T-helper 1 cell treated with Interleukin-12 subunit alpha and Interleukin-12 subunit beta and Interleukin-4 antibody, amounts not matched to agents 30 ng/mL and 1 ng/mL, for 36 hours (primary cell): ENCODE data around the gene SBNO2. TPM values are rescaled to one million over a fixed set of nuclear protein-coding genes. Genes with fewer than 3 reads are reported as not detected.
"Not testable (repeated sequence)": the region's sequence is repeated elsewhere in the genome, so short reads cannot be mapped to it uniquely, and the experiment has no call there.

Source experiments
- intact Hi-C: fragments of 100-400 bp; cut with micrococcal nuclease; formaldehyde crosslinking; loops from one replicate; pipeline ENCODE4 v1.15.1; 2024
- total RNA-seq: library from RNA; stranded (reverse); gene quantifications from 2 replicates; pipeline ENCODE4 v1.2.3, GENCODE V29; 2022

The SBNO2 gene
- total RNA-seq, 1 donor from 2014 or later = 164 TPM

- intact Hi-C loops = no loop called here
These were observed 32.9 kb upstream of the SBNO2 start for GRCh38 chr19:1206864-1207450.

DNA sequence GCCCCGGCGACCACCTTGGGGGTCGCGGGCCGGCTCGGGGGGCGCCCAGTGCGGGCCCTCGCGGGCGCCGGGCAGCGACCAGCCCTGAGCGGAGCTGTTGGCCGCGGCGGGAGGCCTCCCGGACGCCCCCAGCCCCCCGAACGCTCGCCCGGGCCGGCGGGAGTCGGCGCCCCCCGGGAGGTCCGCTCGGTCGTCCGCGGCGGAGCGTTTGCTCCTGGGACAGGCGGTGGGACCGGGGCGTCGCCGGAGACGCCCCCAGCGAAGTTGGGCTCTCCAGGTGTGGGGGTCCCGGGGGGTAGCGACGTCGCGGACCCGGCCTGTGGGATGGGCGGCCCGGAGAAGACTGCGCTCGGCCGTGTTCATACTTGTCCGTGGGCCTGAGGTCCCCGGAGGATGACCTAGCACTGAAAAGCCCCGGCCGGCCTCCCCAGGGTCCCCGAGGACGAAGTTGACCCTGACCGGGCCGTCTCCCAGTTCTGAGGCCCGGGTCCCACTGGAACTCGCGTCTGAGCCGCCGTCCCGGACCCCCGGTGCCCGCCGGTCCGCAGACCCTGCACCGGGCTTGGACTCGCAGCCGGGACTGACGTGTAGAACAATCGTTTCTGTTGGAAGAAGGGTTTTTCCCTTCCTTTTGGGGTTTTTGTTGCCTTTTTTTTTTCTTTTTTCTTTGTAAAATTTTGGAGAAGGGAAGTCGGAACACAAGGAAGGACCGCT, 32.2 kb upstream of the SBNO2 start:
- intact Hi-C loops = no loop called here

DNA sequence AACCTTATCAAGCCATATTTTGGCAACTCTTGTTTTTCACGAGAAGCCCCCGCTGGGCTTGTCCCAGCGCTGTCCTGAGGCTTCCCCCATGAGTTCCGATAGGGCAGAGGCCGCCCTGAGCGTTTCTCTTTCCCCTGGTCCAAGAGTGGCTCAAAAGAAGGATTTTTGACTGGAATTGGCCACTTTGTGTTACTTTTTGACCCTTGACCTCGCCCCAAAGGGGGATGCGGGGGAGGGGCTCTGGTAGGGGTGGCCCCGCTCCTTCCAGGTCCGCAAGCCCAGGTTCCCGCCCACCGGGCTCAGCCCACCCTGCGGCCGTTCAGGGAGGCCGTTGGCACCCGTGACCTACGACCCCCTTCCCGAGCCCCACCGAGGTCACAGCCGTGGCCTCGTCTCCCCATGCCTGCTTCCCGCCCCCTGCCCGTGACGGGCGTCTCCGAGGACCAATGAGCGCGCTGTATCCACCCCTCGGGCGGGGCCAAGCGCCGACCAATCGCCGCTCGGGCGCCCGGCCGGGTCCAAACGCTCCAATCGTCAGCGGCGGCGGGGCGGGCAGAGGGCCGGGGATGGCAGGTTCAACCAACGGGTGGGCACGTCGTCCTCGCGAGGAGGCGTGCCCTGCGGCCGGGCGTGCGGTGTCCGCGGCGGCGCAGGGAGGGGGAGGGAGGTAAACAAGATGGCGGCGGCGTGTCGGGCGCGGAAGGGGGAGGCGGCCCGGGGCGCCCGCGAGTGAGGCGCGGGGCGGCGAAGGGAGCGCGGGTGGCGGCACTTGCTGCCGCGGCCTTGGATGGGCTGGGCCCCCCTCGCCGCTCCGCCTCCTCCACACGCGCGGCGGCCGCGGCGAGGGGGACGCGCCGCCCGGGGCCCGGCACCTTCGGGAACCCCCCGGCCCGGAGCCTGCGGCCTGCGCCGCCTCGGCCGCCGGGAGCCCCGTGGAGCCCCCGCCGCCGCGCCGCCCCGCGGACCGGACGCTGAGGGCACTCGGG, 31.3 kb upstream of the SBNO2 start, which contains the start of gene STK11:
TSS of gene STK11 (plus strand) at position 665 of the 986 bp plus-strand sequence. CDS start 1,136 bp downstream, outside the sequence.
- intact Hi-C loops = loop anchor here (1.0 kb wide), 3 partner anchors 9 to 184 kb away; partner anchors contain the start of genes RNU6-2 and TMEM259

DNA sequence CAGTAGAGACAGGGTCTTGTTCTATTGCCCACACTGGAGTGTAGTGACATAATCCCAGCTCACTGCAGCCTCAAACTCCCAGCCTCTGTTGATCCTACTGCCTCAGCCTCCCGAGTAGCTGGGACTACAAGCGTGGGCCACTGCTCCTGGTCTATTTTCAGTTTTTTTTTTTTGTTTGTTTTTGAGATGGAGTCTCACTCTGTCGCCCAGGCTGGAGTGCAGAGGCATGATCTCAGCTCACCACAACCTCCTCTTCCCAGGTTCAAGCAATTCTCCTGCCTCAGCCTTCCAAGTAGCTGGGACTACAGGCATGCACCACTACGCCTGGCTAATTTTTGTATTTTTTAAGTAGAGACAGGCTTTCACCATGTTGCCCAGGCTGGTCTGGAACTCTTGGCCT, 26.5 kb upstream of the SBNO2 start:
- intact Hi-C loops = not testable (repeated sequence)

DNA sequence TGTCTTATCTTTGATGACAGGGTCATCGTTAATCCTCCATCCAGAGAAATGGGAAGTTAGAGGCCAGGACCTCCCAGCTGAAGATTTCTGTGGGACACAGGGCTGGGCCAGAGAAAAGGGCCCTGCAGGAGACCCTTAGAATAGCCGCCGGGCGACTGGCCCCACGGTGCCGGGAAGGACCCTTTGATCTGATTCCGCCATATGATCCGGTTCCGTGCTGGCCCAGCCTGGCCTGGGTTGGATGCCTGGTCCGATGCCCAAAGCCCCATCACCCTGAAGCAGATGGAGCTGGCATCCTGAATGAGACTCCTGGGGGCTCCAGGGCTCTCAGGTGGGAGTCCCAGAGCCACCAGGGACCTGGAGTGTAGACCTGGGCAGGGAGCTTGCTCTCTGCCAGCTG, 25.5 kb upstream of the SBNO2 start:
- intact Hi-C loops = no loop called here

GRCh38 chr19:1189419-1189818, 15.4 kb upstream of the SBNO2 start:
- intact Hi-C loops = loop anchor here (1.0 kb wide), 1 partner anchor 15 kb away; the partner anchor contains the start of gene SBNO2

DNA sequence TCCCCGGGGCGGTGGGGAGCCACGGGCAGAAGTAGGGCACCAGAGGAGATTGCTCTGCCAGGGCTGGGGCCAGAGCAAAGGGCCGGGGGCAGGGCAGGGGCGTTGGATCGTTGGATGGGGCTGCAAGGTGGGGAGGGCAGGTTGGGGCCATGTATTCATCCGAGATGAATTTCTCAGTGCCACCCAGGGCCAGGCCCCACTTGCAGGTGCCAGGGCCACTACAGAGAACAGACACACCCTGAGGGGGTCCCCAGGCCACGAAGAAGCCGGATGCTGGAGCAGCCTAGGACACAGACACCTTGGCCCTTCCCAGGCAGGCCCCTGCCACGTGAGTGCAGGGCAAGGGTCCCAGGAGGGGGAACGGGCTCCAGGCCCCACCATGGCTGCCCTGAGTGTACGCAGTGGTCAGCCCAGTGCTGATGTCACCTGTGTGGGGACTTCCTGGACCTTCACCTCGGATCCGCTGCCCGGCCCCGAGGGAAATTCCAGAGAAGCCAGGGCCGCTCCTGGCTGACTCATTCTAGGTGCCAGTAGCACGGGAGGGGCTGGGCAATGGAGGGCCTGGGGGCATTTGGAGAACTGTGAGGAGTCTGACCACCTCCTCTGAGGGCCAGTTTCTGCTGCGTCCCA, 9.6 kb upstream of the SBNO2 start:
- intact Hi-C loops = no loop called here

- intact Hi-C loops = no loop called here
These were observed 8.7 kb upstream of the SBNO2 start for GRCh38 chr19:1182727-1183126.

- intact Hi-C loops = no loop called here
These were observed 8.0 kb upstream of the SBNO2 start for GRCh38 chr19:1182068-1182467.

DNA sequence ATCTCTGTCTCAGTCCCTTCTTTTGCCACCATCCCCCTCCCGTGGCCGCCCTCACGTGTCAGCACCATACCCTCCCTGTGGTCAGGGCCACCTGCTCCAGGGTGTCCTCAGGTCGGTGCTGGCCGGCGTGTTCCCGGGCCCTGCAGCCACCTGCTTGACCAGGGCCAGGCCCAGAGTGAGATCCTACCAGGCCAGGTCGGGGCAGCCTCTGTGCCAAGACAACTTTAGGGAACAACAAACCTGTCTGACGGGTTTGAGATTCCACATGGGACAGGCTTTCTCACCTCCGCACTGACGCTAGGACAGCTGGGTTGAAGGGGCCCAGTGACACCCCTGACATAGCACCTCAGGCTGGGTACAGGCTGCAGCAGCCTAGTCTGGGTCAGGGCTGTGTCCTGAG, 7.5 kb upstream of the SBNO2 start:
- intact Hi-C loops = no loop called here

GRCh38 chr19:1177322-1178114, 3.5 kb upstream of the SBNO2 start:
- intact Hi-C loops = no loop called here

DNA sequence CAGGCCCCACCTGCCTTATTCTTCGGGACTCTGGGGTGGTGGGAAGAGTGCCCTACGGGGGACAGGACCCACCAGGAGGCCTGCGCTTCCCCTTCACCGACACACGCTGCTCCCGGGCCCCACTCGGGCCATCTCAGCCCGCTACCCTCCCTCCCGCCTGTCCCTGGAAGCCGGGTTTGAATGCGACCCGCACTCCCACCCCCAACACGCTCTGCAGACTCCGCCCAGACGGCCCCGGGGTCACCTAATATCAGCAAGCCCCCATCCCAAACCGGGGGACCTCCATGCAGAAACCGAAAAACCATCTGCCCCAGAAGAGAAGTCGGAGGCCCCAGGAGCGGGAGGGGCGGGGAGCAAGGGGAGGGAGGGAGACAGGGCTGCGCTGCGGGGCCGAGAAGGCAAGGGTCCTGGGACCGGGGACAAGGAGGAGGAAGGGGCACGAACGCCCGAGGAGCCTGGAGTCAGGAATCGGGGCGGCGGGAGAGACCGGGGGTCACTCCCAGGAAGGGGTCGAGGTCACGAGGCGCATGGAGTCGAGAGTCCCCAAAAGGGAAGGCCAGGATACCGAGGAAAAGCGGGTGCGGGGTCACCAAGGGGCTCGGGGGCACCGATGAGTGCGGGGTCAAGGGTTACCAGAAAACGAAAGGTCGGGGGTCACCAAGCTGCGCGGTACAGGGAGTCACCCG, 766 bp downstream of the SBNO2 start:
- intact Hi-C loops = no loop called here

- intact Hi-C loops = no loop called here
These were observed 1.5 kb downstream of the SBNO2 start for GRCh38 chr19:1172353-1173158.

DNA sequence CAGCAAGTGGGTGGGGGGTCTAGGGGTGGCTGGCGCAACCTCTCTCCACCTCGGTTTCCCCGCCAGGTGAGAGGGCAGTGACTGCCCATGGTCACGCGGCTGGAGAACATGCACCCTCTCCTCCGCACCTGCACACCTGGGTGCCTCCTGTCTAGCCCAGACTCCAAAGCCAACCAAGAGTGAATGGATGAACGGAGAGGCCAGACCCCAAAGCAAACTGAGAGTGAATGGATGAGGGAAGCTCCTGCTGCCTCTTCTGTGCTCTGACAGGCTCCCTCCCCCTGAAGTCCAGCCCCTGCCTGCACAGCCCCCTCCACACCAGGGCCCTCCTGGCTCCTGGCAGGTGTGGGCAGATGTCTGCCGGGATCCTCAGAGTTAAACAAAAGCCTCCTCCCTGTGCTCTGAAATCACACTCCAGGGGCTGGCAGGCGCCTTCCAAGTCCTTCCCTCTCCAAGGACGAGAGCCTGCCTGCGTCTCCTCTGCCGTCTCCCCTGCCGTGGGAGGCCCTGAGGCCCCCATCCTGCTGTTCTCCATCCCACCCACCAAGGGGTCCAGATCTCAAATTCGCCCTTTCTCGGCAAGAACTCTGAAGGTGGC, 2.2 kb downstream of the SBNO2 start:
- intact Hi-C loops = no loop called here

DNA sequence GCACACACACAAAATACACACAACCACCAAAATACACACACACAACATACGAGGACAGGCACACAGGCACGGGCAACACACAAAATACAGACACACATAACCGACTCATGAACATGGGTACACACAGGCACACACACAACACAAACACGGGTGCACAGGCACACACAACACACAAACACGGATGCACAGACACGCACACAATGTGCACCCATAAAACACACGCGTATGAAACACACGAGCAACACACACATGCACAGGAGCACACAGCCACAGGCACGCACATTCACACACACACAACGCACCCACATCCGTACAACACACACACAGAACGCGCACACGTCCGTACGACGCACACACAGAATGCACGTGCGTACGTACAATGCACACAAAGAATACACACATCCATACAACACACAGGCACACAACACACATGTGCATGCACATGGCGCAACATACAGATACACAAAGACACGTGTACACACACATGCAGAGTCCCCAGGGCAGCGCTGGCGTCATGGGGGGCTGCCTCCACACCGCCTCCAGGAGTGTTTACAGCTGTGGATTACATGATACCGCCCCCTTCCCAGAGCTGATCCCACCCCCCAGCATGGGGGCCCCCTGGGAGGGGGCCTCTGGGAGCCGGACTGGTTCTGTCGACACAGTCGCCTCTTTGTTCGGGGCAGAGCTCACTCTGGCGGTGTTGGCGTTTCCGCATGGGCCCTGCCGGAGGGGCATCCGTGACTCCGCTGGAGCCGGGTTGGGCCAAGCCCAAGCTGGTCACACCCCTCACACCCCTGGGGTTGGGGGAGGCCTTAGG, 2.9 kb downstream of the SBNO2 start:
- intact Hi-C loops = no loop called here

GRCh38 chr19:1169921-1170885, 3.9 kb downstream of the SBNO2 start:
- intact Hi-C loops = no loop called here

DNA sequence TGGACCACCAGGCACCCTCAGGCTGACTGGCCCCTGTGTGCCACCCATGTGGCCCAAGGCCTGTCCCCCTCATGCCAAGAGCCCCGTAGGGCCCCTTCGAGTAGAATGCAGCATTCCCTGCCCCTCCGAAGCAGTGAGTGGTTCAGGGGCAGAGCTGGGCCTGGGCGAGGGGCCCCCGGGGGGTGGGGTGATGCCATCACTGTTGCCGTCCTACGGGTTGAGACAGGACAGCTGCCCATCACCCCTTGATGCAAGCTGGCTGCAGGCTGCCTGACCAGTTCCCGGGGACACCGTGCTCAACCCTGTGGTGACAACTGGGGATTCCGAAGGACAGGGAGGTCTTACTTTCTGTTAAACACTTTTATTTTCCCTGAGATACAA, 4.7 kb downstream of the SBNO2 start:
- intact Hi-C loops = no loop called here
